HK-2 (cell line): ENCODE measurements around the gene DIPK1A.
A peak's percentile ranks its signal among the peaks of the same experiment; 100 is the strongest.

Experiments used
- DNase-seq: peaks from one replicate; pipeline ENCODE4 v3.0.0-alpha.2; 2018; ENCODE audit not compliant: unreplicated experiment

DIPK1A gene

GRCh38 chr1:92842082-92843045, 118.9 kb downstream of the DIPK1A start:
- no peak for DNase-seq

GRCh38 chr1:92840600-92840999, 120.7 kb downstream of the DIPK1A start:
- DNase-seq: no peak

GRCh38 chr1:92839442-92839841, 121.8 kb downstream of the DIPK1A start:
- no peak for DNase-seq

GRCh38 chr1:92838519-92838918, 122.7 kb downstream of the DIPK1A start:
- DNase-seq: no peak

- no peak for DNase-seq
These were observed 124.2 kb downstream of the DIPK1A start for GRCh38 chr1:92837062-92837461.

GRCh38 chr1:92834617-92835016, 126.6 kb downstream of the DIPK1A start:
- DNase-seq: no peak

GRCh38 chr1:92833840-92834239, 127.4 kb downstream of the DIPK1A start:
- DNase-seq: no peak

GRCh38 chr1:92832537-92833114, 128.6 kb downstream of the DIPK1A start:
- no peak for DNase-seq

GRCh38 chr1:92831762-92832536, 129.3 kb downstream of the DIPK1A start, which contains the start of gene RPL5:
RPL5 (plus strand) TSS chr1:92832040; CDS start chr1:92832115, 75 bp downstream.
- peak; percentile 98 for DNase-seq

GRCh38 chr1:92831368-92831761, 129.9 kb downstream of the DIPK1A start:
- DNase-seq: no peak

- DNase-seq: no peak
These were observed 134.5 kb downstream of the DIPK1A start for GRCh38 chr1:92826792-92827191.

GRCh38 chr1:92822879-92823278, 138.4 kb downstream of the DIPK1A start:
- DNase-seq: no peak

GRCh38 chr1:92820551-92820950, 140.7 kb downstream of the DIPK1A start:
- no peak for DNase-seq

GRCh38 chr1:92820024-92820423, 141.2 kb downstream of the DIPK1A start:
- no peak for DNase-seq

GRCh38 chr1:92817986-92818764, 143.1 kb downstream of the DIPK1A start:
- DNase-seq: no peak

- no peak for DNase-seq
These were observed 144.0 kb downstream of the DIPK1A start for GRCh38 chr1:92817137-92817697.

GRCh38 chr1:92816732-92817131, 144.5 kb downstream of the DIPK1A start:
- DNase-seq: no peak

- no peak for DNase-seq
These were observed 152.9 kb downstream of the DIPK1A start for GRCh38 chr1:92808381-92808780.

GRCh38 chr1:92805216-92805615, 156.0 kb downstream of the DIPK1A start:
- DNase-seq: no peak

GRCh38 chr1:92804721-92805201, 156.5 kb downstream of the DIPK1A start:
- DNase-seq: peak; percentile 45
